ENCODE results near the gene BEST4.
"Not testable (repeated sequence)": the region's sequence is repeated elsewhere in the genome, so short reads cannot be mapped to it uniquely, and the experiment has no call there.

The BEST4 gene

GRCh38 chr1:44788120-44788860, at the start of gene BEST4:
TSS of gene BEST4 (minus strand) at chr1:44788170. CDS start at chr1:44787705, 465 bp downstream.
- DNase-seq, result no peak
- in situ Hi-C loops (cut with MboI; ENCODE audit: low pct_unique_long_range_greater_than_20kb, low sequenced_read_pairs), result loop anchor here (25.0 kb wide), 1 partner anchor 524 kb away; no protein-coding TSS in a partner anchor

- DNase-seq, result peak; percentile 88
- in situ Hi-C loops (cut with MboI; ENCODE audit: low pct_unique_long_range_greater_than_20kb, low sequenced_read_pairs), result no loop called here
These were observed 48.0 kb upstream of the BEST4 start for GRCh38 chr1:44835738-44836675.

- in situ Hi-C loops (cut with MboI; ENCODE audit: low pct_unique_long_range_greater_than_20kb, low sequenced_read_pairs), result no loop called here
- no peak for DNase-seq
These were observed 46.4 kb upstream of the BEST4 start for GRCh38 chr1:44834328-44834727.

GRCh38 chr1:44832056-44832705, 44.2 kb upstream of the BEST4 start:
- in situ Hi-C loops (cut with MboI; ENCODE audit: low pct_unique_long_range_greater_than_20kb, low sequenced_read_pairs), result no loop called here
- no peak for DNase-seq

- no peak for DNase-seq
These were observed 43.5 kb upstream of the BEST4 start for GRCh38 chr1:44831516-44831915.

GRCh38 chr1:44830900-44831304, 42.9 kb upstream of the BEST4 start:
- DNase-seq, result no peak
- in situ Hi-C loops (cut with MboI; ENCODE audit: low pct_unique_long_range_greater_than_20kb, low sequenced_read_pairs), result no loop called here

More at GRCh38 chr1:44831516-44831915, 43.5 kb upstream of the BEST4 start:
- in situ Hi-C loops (cut with MboI; ENCODE audit: low pct_unique_long_range_greater_than_20kb, low sequenced_read_pairs), result no loop called here

GRCh38 chr1:44829506-44830384, 41.8 kb upstream of the BEST4 start:
- peak; percentile 55 for DNase-seq
- in situ Hi-C loops (cut with MboI; ENCODE audit: low pct_unique_long_range_greater_than_20kb, low sequenced_read_pairs), result no loop called here

GRCh38 chr1:44828841-44829440, 41.0 kb upstream of the BEST4 start:
- in situ Hi-C loops (cut with MboI; ENCODE audit: low pct_unique_long_range_greater_than_20kb, low sequenced_read_pairs), result no loop called here

GRCh38 chr1:44828003-44828651, 40.2 kb upstream of the BEST4 start:
- in situ Hi-C loops (cut with MboI; ENCODE audit: low pct_unique_long_range_greater_than_20kb, low sequenced_read_pairs), result no loop called here
- DNase-seq, result no peak

More at GRCh38 chr1:44828841-44829440, 41.0 kb upstream of the BEST4 start:
- DNase-seq, result no peak

GRCh38 chr1:44827197-44828002, 39.4 kb upstream of the BEST4 start:
- in situ Hi-C loops (cut with MboI; ENCODE audit: low pct_unique_long_range_greater_than_20kb, low sequenced_read_pairs), result no loop called here
- DNase-seq, result no peak

- DNase-seq, result peak; percentile 88
- in situ Hi-C loops (cut with MboI; ENCODE audit: low pct_unique_long_range_greater_than_20kb, low sequenced_read_pairs), result no loop called here
These were observed 38.6 kb upstream of the BEST4 start for GRCh38 chr1:44826375-44827196.

- in situ Hi-C loops (cut with MboI; ENCODE audit: low pct_unique_long_range_greater_than_20kb, low sequenced_read_pairs); DNase-seq: not testable (repeated sequence)
These were observed 36.4 kb upstream of the BEST4 start for GRCh38 chr1:44824392-44824791.

GRCh38 chr1:44822981-44823451, 35.0 kb upstream of the BEST4 start:
- in situ Hi-C loops (cut with MboI; ENCODE audit: low pct_unique_long_range_greater_than_20kb, low sequenced_read_pairs), result no loop called here
- no peak for DNase-seq

- DNase-seq, result no peak
- in situ Hi-C loops (cut with MboI; ENCODE audit: low pct_unique_long_range_greater_than_20kb, low sequenced_read_pairs), result no loop called here
These were observed 34.2 kb upstream of the BEST4 start for GRCh38 chr1:44822131-44822701.

- no peak for DNase-seq
- in situ Hi-C loops (cut with MboI; ENCODE audit: low pct_unique_long_range_greater_than_20kb, low sequenced_read_pairs), result no loop called here
These were observed 33.3 kb upstream of the BEST4 start for GRCh38 chr1:44821240-44821715.
